ENCODE results near the gene APOBEC3C.
"Not testable (repeated sequence)": the region's sequence is repeated elsewhere in the genome, so short reads cannot be mapped to it uniquely, and the experiment has no call there.

- TF ChIP-seq CTCF (conservative IDR thresholded peaks at IDR 0.05; ENCODE audit: low read length); EZH2phosphoT487 (IDR thresholded peaks at IDR 0.05; ENCODE audit: borderline replicate concordance): not testable (repeated sequence)
Measured at GRCh38 chr22:39045136-39045535, 31.1 kb downstream of the APOBEC3C start.
